ELF-1 (cell line): ENCODE measurements around the gene ABCD3.

Source experiments
- DNase-seq: peaks from one replicate; pipeline ENCODE4 v3.0.0-alpha.2; 2016; ENCODE audit warnings: low read depth, low spot score

The ABCD3 gene

GRCh38 chr1:94526152-94526980, 108.2 kb downstream of the ABCD3 start:
- no peak for DNase-seq

DNA sequence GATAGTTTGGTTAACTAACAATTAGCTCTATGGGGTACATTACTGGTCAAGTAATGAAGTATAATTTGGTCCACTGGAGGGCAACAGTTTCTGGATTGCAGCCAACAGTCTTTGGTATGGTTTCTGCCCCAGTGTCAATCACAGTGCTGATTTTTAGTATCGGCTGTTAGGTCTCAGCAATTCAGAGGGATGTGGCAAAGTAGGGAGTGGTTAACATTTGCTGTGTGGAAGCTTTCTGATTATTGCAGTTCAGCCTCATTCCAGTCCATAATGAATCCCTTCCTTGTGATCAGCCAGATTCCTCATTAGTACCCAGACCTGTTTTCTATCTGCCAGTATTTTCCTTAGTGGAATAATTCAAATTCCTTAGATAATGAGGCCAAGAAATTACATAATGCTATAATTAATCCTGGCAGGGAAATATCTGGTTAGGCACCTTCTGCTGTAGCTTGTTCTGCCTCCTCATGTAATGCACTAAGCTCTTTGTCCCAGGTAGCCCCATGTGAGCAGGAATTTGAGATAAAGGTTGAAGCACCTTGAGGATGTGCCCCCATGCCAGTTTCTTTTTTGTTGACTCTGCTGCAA, 109.3 kb downstream of the ABCD3 start:
- DNase-seq: no peak

DNA sequence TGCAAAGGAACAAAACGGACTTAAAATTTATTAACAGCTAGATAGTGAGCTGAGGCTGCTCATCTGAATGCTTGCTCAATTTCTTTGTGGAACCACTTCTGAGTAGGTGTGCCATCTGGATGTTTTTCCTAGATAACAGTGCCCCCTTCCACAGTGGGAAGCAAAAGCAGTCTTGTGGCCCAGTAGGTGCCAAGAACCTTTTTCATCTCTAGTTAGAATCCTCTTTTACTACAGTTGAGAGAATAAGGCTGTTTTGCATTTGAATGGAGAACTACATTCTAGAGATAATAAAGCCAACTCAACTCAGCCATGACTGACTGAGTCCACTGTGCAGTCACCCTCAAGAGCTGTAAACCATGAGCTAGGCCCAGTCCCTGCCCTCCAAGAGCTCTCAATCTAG, 110.1 kb downstream of the ABCD3 start:
- DNase-seq: no peak

GRCh38 chr1:94528826-94529225, 110.6 kb downstream of the ABCD3 start:
- no peak for DNase-seq

- DNase-seq: no peak
These were observed 111.2 kb downstream of the ABCD3 start for GRCh38 chr1:94529416-94529815.

DNA sequence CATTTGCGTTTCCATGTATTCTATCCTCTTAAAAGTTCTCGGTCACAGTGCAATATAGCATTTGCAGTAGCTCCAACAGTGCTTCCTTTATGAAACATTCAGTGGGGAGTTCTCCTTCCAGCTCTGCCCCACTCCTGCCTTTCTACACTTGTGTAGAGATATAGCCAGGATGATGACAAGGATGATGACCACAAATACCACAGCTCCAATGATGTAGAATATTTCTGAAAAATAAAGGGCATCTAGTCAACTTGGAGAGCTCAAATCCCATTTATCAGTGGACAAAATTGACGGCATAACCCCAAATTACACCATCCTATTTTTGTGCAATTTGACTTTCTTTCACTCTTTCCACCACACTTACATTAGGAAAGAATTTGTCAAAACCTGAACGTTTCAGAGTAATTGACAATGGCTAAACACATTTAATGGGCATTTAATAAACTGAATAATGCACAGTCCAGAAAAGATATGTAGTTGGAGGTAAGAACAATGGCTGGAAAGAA, 112.2 kb downstream of the ABCD3 start:
- no peak for DNase-seq

DNA sequence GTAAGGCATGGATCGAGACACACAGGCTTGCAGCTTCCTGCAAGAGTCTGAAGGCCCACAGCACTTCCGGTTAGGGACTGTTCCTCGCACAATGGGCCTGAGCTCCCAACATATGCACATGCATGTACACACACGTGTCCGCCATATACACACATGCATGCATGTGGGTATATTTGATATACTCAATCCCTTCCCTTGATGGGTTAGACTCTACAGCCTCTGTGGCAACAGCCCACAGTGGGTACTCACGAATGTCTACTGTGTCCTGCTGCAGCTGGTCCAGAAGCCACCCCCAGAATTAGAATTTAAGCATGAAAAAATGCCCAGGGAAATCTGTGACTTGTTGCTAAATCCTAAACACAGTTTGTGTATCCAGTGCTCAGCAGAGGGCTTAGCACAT, 113.5 kb downstream of the ABCD3 start:
- DNase-seq: no peak

DNA sequence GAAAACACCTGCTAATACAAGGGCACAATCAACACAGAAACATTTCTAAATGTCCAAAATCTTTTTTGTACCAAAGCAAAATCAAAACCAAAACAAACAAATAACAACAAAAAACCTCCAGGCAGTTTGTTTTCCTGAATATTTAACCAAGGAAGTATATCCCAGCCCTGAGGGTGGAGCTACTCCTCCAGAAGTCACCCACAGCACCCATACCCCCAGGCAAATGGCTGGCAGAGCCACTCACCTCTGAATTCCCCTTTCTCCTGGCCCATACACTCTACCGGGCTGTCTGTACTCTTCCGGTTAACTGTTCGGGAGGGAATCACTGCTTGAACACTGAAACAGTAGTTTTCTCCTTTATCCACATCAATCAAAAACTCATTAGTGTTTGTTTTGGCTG, 113.9 kb downstream of the ABCD3 start:
- peak; percentile 61 for DNase-seq

DNA sequence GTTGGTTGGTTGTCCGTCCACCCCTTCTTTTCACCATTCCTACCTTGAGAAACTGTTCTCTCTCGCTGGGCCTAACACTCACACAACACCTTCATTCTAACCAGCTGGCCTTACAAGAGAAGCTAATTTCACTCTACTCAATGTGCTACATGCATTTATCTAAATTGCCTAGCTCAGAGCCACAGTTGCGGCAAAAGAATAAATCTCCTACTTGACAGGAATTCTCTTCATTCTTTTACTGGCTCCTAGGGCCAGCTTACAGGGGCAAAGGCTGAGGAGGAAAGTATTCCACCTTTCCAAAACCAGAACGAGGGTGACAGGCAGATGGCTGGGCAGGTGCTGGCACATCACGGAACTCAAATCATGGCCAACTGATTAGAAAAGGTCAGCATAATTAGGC, 116.9 kb downstream of the ABCD3 start:
- no peak for DNase-seq

DNA sequence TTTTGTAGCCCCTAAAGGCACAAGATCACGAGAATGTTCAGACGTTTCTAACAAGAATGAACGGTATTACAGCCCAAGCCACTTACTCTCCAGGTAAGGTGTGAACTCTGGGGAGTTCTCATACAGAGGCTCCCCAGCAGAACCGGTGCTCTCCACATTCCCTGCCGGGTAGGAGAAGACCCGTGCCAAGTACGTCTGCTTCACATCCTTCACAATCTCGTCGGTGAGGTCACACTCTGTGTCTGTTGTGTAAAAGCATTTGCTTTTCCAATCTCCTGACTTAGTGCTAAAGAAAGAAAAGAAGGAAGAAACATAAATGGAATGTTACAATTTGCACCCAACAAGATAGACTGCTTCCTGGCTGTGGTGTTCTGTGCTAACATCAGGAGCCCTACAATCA, 117.7 kb downstream of the ABCD3 start:
- DNase-seq: no peak

GRCh38 chr1:94537254-94537653, 119.1 kb downstream of the ABCD3 start:
- no peak for DNase-seq

GRCh38 chr1:94538243-94538827, 120.1 kb downstream of the ABCD3 start:
- no peak for DNase-seq

DNA sequence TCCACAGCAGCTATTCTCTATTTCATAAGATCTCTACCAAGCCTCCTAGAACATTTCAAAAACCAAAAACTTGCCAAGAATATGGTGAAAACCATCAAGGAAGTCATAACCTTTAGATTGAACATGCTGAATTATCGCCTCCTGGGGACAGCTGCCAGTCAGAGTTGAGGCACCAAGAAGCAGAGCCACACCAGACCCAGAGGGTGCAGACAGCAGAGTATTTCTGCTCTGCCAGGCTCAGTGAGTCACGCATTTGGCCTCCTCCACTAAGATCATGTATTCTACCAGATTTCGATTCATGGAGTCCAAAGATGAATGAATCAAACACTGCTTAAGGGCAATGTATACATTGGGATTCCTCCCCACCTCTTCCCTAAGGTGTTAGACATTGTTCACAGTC, 121.3 kb downstream of the ABCD3 start:
- DNase-seq: no peak

DNA sequence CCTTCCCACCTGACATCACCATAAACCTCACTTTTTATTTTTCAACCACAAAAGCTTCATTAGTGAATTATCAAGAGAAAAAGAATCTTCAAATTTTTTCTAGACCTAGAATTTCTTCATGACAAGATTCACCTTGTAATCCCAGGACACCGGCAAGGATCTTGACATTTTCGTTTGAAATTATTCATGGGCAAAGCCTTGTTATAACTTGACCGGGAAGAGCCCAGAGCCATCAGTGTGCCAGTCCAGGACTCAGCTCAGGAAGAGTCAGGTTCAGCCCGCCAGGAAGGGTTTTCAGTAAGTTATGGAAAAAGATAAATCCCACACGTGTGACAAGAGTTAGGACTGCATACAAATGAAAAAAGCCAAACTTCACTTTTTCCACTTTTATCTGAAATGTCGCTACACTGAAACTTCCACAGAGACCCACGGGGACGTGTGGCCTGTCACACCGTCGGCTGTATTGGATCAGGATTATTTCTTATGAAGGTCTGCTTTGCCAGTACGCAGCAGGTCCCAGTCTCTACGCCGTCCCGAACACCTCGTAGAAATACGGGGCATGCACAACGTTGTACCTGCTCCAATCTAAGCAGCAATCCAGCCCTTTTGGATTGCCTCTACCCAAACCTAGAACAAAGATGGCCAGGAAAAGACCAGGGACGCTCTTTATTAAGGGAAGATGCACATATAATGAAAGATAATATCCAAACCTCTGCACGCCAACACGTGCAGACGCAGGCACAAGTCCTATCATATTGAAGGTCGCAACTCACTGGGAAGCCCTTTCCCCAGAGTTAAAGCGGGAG, 122.5 kb downstream of the ABCD3 start:
- no peak for DNase-seq

GRCh38 chr1:94541246-94542087, 123.3 kb downstream of the ABCD3 start, which contains the start of gene F3:
TSS of gene F3 (minus strand) at chr1:94541759. CDS start at chr1:94541636, 123 bp downstream.
- peak; percentile 82 for DNase-seq

DNA sequence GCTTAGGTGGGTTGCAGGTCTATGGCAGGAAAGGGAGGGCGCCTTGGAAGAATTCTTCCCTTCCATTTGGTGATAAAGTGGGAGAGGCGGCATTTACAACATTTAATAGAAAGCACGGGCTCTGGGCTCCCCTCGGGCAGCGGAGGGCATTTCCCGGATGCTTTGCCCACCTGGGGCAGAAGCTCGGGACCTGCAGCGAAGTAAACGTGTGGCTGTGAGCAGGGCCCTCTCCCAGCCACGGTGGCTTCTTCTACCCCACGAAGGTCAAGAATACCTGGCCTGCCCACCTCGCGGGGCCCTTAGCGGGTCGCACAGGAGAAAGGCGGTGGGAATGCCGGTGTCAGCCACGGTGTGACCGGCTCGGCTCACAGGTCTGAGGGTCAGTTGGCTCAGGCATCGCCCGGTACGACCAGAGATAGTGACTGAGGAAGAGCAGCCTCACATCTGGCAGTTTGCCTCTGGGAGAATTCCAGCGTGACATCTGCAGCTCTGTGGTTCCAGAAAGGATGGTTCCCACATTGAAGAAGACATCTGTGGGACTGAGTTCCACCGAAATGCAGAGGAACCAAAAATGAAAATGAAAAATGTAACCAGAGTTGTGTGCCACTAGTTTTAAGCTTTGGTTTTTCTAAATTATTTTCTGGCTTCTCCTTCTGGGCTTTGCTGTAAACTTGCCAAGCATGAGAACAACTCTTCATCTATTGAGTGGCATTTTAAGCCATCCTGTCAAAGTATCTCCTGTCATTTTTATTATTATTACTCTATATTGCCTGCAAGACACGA, 124.1 kb downstream of the ABCD3 start:
- DNase-seq: peak; percentile 63

- DNase-seq: no peak
These were observed 124.8 kb downstream of the ABCD3 start for GRCh38 chr1:94543001-94543400.

- no peak for DNase-seq
These were observed 125.9 kb downstream of the ABCD3 start for GRCh38 chr1:94543893-94544635.

DNA sequence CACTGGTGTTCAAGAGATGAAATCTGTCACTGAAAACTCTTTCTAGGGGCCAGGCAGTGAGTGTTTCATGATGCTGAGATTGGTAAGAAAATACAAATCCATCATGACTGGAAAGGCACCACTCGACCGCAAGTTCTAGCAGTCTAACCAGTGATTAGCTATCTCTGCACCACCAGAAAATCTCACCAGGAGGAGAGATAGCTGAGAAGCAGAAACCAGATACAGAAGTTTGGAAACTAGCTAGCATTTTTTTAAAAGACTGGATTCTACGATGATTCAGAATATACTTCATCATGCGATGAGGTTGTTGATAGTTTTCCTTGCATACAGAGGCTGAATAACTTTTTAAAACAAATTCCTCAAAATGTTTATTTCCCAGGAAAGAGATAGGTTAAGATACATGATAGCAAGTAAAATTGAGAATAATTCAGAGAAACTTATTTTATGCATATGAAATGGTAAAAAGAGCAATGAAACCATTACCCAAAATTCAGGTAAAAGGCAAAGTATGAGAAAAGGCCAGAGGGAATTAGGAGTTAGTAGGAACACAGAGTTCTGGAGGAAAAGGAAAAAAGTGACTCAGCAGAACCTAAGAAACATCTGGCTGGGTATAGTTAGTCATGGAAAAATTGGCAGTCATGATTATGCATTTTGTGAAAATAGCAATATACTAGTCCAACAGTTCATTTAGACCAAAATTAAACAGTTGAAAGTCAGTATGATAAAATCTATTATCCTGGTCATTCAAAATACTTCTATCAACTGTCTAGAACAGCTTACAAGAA, 126.7 kb downstream of the ABCD3 start:
- DNase-seq: no peak
